GM23338 (cell line): ENCODE data around the gene ELMO3. TPM values are rescaled to one million over a fixed set of nuclear protein-coding genes. Genes with fewer than 3 reads are reported as not detected.

Source experiments
- CREB1 ChIP-seq: fragments of 250-450 bp; sonication (Bioruptor Pico); IDR thresholded peaks from 2 replicates; pipeline ENCODE4 v1.5.0; 2020; ENCODE audit warnings: low read depth, mild to moderate bottlenecking, moderate library complexity
- EZH2 ChIP-seq: fragments of 200-600 bp; sonication (generic); IDR thresholded peaks from one replicate; pipeline ENCODE4 v1.8.0; 2017; ENCODE audit warnings: antibody characterized with exemption, mild to moderate bottlenecking, low read depth; ENCODE audit not compliant: unreplicated experiment
- NANOG ChIP-seq: IDR thresholded peaks from 2 replicates; pipeline ENCODE4 v1.6.1; 2016; ENCODE audit warnings: antibody characterized with exemption, borderline replicate concordance
- STAT1 ChIP-seq: IDR thresholded peaks from one replicate; pipeline ENCODE4 v1.6.1; 2016; ENCODE audit warnings: antibody characterized with exemption; ENCODE audit not compliant: unreplicated experiment
- ZNF114 ChIP-seq: fragments of 250-450 bp; sonication (Bioruptor Pico); IDR thresholded peaks from 2 replicates; pipeline ENCODE4 v1.5.0; 2020; ENCODE audit warnings: mild to moderate bottlenecking, moderate library complexity
- polyA plus RNA-seq: library from polyadenylated mRNA; unstranded; fragments of >200 nt; fragmentation: Nextera tagmentation; extraction: Ambion mirVana; gene quantifications from 2 replicates; pipeline ENCODE4 v1.2.1, GENCODE V29; 2016
- total RNA-seq: library from RNA; depleted of rRNA; stranded (reverse); fragments of >200 nt; shearing (Covaris generic); gene quantifications from 2 replicates; pipeline ENCODE4 v1.2.3, GENCODE V29; 2014
- TF ChIP-seq, protein P1 (sequence below): fragments of 250-450 bp; sonication (Bioruptor Pico); IDR thresholded peaks from 2 replicates; pipeline ENCODE4 v1.5.0; 2020; ENCODE audit warnings: mild to moderate bottlenecking, moderate library complexity
- TF ChIP-seq, protein P2 (sequence below), 2 experiments: fragments of 200-600 bp in 1 of 2; sonication (generic) in 1 of 2; conservative IDR thresholded peaks; 2 replicates each; pipeline versions ENCODE4 v1.5.1 to v1.6.1; 2016 to 2017; ENCODE audit warnings: antibody characterized with exemption in 2 of 2, low read depth in 2 of 2, mild to moderate bottlenecking in 2 of 2, moderate library complexity in 1 of 2

ELMO3 gene
- total and polyA plus RNA-seq, 2 experiments from 2014 or later = 4.7 to 16.2 TPM

DNA sequence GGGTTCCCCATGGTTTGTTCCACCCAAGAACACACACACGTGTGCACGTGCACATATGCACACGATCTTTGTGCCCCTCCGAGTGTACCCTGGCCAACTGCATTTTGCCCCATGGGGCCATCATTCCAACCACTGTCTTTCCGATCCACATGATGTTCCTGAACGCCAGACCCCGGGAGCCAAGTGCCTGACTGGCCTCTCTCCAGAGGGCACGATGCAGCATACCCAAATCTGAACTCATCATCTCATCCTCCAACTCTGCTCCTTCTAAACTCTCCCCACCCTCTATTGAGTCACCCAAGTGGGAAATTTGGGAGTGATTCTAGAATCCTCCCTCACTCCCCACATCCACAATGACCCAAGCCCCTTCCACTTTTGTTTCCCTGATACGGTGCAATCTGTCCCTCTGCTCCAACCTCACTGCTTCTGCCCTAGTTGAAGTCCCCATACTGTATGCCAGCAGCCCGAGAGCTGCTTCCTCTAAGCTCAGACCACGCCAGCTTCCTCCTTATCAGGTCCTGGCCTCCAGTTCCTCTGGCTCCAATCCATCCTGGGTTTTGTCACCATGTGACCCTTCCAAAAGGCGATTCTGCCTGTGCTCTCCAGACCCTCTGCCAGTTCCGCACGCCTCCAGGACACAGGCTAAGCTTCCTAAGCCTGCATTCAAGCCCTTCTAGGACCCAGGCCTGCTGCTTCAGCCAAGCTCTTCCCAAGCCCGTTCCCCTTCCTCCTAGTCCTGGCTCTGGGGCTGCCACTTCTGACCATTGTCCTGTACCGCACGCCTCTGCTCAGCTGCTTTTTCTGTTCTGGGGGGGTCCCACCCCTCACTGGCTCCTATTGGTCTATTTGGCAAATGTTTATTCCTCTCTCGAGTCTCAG lies 17.9 kb downstream of the ELMO3 start (continued):
- TF ChIP-seq, protein P1, sequence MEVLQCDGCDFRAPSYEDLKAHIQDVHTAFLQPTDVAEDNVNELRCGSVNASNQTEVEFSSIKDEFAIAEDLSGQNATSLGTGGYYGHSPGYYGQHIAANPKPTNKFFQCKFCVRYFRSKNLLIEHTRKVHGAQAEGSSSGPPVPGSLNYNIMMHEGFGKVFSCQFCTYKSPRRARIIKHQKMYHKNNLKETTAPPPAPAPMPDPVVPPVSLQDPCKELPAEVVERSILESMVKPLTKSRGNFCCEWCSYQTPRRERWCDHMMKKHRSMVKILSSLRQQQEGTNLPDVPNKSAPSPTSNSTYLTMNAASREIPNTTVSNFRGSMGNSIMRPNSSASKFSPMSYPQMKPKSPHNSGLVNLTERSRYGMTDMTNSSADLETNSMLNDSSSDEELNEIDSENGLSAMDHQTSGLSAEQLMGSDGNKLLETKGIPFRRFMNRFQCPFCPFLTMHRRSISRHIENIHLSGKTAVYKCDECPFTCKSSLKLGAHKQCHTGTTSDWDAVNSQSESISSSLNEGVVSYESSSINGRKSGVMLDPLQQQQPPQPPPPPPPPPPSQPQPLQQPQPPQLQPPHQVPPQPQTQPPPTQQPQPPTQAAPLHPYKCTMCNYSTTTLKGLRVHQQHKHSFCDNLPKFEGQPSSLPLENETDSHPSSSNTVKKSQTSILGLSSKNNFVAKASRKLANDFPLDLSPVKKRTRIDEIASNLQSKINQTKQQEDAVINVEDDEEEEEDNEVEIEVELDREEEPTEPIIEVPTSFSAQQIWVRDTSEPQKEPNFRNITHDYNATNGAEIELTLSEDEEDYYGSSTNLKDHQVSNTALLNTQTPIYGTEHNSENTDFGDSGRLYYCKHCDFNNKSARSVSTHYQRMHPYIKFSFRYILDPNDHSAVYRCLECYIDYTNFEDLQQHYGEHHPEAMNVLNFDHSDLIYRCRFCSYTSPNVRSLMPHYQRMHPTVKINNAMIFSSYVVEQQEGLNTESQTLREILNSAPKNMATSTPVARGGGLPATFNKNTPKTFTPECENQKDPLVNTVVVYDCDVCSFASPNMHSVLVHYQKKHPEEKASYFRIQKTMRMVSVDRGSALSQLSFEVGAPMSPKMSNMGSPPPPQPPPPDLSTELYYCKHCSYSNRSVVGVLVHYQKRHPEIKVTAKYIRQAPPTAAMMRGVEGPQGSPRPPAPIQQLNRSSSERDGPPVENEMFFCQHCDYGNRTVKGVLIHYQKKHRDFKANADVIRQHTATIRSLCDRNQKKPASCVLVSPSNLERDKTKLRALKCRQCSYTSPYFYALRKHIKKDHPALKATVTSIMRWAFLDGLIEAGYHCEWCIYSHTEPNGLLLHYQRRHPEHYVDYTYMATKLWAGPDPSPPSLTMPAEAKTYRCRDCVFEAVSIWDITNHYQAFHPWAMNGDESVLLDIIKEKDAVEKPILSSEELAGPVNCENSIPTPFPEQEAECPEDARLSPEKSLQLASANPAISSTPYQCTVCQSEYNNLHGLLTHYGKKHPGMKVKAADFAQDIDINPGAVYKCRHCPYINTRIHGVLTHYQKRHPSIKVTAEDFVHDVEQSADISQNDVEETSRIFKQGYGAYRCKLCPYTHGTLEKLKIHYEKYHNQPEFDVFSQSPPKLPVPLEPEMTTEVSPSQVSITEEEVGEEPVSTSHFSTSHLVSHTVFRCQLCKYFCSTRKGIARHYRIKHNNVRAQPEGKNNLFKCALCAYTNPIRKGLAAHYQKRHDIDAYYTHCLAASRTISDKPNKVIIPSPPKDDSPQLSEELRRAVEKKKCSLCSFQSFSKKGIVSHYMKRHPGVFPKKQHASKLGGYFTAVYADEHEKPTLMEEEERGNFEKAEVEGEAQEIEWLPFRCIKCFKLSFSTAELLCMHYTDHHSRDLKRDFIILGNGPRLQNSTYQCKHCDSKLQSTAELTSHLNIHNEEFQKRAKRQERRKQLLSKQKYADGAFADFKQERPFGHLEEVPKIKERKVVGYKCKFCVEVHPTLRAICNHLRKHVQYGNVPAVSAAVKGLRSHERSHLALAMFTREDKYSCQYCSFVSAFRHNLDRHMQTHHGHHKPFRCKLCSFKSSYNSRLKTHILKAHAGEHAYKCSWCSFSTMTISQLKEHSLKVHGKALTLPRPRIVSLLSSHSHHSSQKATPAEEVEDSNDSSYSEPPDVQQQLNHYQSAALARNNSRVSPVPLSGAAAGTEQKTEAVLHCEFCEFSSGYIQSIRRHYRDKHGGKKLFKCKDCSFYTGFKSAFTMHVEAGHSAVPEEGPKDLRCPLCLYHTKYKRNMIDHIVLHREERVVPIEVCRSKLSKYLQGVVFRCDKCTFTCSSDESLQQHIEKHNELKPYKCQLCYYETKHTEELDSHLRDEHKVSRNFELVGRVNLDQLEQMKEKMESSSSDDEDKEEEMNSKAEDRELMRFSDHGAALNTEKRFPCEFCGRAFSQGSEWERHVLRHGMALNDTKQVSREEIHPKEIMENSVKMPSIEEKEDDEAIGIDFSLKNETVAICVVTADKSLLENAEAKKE (CRISPR knock-in tag) = no peak
- no peak for TF ChIP-seq CREB1 (CRISPR knock-in tag)
- no peak for TF ChIP-seq STAT1
- TF ChIP-seq EZH2 = no peak
- no peak for TF ChIP-seq NANOG
- no peak for TF ChIP-seq ZNF114 (CRISPR knock-in tag)
- TF ChIP-seq, protein P2, sequence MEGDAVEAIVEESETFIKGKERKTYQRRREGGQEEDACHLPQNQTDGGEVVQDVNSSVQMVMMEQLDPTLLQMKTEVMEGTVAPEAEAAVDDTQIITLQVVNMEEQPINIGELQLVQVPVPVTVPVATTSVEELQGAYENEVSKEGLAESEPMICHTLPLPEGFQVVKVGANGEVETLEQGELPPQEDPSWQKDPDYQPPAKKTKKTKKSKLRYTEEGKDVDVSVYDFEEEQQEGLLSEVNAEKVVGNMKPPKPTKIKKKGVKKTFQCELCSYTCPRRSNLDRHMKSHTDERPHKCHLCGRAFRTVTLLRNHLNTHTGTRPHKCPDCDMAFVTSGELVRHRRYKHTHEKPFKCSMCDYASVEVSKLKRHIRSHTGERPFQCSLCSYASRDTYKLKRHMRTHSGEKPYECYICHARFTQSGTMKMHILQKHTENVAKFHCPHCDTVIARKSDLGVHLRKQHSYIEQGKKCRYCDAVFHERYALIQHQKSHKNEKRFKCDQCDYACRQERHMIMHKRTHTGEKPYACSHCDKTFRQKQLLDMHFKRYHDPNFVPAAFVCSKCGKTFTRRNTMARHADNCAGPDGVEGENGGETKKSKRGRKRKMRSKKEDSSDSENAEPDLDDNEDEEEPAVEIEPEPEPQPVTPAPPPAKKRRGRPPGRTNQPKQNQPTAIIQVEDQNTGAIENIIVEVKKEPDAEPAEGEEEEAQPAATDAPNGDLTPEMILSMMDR (conservative IDR thresholded peaks at IDR 0.05; ENCODE audit: low read depth in 2 of 2) = no peak
